NB4 (cell line): ENCODE measurements around the gene TAF1C.

ENCODE experiments used
- MYC ChIP-seq: IDR thresholded peaks from 2 replicates; pipeline ENCODE4 v1.6.1; 2011; ENCODE audit warnings: low read depth, low read length
- TF ChIP-seq, protein P1 (sequence below): IDR thresholded peaks from one replicate; pipeline ENCODE4 v1.5.1; 2012; ENCODE audit warnings: low read depth, low read length

DNA sequence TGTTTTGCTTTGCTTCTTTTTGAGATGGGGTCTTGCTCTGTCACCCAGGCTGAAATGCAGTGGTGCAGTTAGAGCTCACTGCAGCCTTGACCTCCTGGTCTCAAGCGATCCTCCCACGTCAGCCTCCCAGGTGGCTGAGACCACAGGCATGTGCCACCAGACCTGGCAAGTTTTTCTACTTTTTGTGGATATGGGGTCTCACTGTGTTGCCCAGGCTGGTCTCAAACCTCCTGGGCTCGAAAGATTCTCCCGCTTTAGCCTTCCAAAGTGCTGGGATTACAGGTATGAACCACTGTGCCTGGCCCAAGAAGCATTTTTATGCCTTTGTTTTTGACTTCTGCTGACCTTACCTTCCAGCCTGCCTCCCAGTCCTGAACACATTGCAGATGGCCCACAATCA, 31.6 kb downstream of the TAF1C start:
- no peak for TF ChIP-seq MYC
- TF ChIP-seq, protein P1, sequence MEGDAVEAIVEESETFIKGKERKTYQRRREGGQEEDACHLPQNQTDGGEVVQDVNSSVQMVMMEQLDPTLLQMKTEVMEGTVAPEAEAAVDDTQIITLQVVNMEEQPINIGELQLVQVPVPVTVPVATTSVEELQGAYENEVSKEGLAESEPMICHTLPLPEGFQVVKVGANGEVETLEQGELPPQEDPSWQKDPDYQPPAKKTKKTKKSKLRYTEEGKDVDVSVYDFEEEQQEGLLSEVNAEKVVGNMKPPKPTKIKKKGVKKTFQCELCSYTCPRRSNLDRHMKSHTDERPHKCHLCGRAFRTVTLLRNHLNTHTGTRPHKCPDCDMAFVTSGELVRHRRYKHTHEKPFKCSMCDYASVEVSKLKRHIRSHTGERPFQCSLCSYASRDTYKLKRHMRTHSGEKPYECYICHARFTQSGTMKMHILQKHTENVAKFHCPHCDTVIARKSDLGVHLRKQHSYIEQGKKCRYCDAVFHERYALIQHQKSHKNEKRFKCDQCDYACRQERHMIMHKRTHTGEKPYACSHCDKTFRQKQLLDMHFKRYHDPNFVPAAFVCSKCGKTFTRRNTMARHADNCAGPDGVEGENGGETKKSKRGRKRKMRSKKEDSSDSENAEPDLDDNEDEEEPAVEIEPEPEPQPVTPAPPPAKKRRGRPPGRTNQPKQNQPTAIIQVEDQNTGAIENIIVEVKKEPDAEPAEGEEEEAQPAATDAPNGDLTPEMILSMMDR: no peak
